Mesothelial cell of epicardium (in vitro differentiated cells): ENCODE data around the gene YOD1. TPM values are rescaled to one million over a fixed set of nuclear protein-coding genes. Genes with fewer than 3 reads are reported as not detected.

Experiments used
- DNase-seq, 2 experiments: peaks; one replicate each; pipeline ENCODE4 v3.0.0; 2021; ENCODE audit warnings: low spot score in 2 of 2; ENCODE audit not compliant: unreplicated experiment in 2 of 2
- H3K27ac Mint-ChIP-seq: 2 replicates; pipeline ENCODE4 v1.8.0; 2021; ENCODE audit warnings: mixed read lengths
- H3K27me3 Mint-ChIP-seq: 2 replicates; pipeline ENCODE4 v1.8.0; 2021; ENCODE audit warnings: low read depth, mixed read lengths
- H3K36me3 Mint-ChIP-seq: 2 replicates; pipeline ENCODE4 v1.8.0; 2021; ENCODE audit warnings: mixed read lengths
- H3K4me1 Mint-ChIP-seq: 2 replicates; pipeline ENCODE4 v1.8.0; 2021; ENCODE audit warnings: mixed read lengths
- H3K4me3 Mint-ChIP-seq: 2 replicates; pipeline ENCODE4 v1.8.0; 2021; ENCODE audit warnings: mild to moderate bottlenecking, moderate library complexity, mixed read lengths
- H3K9me3 Mint-ChIP-seq: 2 replicates; pipeline ENCODE4 v1.8.0; 2021; ENCODE audit warnings: mixed read lengths
- total RNA-seq: library from RNA; stranded (reverse); gene quantifications from 3 replicates; pipeline ENCODE4 v1.2.1, GENCODE V29; 2021
- TF ChIP-seq, protein P1 (sequence below): fragments of 200-600 bp; sonication (generic); IDR thresholded peaks from one replicate; pipeline ENCODE4 v1.5.0; 2021; ENCODE audit warnings: antibody characterized with exemption; ENCODE audit not compliant: unreplicated experiment

YOD1 gene
- total RNA-seq, 1 donor from 2014 or later: 10.3 TPM

DNA sequence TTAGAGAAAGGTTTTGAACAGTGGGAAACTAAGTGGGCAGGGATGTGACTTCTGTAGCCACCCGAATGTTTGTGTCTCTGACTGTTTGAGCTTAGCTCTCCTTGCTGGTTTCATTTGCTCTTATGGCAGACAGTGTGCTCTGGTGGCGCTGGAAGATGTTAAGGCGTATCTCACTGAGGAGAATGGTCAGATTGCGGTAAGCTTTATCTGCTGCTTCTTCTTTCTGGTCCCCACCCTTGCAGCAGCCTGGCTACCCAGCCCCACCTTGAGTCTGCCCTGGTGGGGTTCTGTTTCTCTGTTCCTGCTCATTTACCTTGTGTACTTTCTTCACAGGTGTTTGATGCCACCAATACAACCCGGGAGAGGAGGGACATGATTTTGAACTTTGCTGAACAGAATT lies 12.0 kb upstream of the YOD1 start:
- H3K27me3 Mint-ChIP-seq: no peaks in the 10 kb centered on the region
- TF ChIP-seq, protein P1, sequence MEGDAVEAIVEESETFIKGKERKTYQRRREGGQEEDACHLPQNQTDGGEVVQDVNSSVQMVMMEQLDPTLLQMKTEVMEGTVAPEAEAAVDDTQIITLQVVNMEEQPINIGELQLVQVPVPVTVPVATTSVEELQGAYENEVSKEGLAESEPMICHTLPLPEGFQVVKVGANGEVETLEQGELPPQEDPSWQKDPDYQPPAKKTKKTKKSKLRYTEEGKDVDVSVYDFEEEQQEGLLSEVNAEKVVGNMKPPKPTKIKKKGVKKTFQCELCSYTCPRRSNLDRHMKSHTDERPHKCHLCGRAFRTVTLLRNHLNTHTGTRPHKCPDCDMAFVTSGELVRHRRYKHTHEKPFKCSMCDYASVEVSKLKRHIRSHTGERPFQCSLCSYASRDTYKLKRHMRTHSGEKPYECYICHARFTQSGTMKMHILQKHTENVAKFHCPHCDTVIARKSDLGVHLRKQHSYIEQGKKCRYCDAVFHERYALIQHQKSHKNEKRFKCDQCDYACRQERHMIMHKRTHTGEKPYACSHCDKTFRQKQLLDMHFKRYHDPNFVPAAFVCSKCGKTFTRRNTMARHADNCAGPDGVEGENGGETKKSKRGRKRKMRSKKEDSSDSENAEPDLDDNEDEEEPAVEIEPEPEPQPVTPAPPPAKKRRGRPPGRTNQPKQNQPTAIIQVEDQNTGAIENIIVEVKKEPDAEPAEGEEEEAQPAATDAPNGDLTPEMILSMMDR: no peak

DNA sequence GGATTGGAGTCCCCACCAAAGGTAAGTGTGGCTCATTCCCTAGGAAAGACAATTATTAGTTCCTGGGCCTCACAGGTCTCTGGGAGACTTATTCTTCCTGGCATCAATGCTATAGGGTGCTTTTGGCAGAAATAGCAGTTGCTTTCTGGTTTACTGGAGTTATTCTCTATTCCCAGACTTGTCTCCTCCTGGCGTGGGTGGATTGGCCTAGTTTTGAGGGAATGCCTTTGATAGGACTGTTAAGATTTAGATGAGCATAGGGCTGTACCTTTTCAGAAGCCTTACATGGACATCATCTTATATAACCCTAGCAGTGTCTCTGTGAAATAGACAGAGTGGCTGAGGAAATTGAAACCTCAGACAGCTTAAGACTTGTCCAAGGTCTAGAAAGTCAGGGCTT lies 11.1 kb upstream of the YOD1 start:
- Mint-ChIP-seq H3K36me3 (peaks cover 25% of the 10 kb centered on the region), H3K27me3 (no peaks in the 10 kb centered on the region), H3K9me3 (no peaks in the 10 kb centered on the region), H3K4me1 (no peaks in the 10 kb centered on the region), H3K27ac (no peak overlapping the region), H3K4me3 (no peak overlapping the region)
- TF ChIP-seq, protein P1: no peak
- no peak for DNase-seq

More for the DNA sequence above, 12.0 kb upstream of the YOD1 start:
- peaks cover 28% of the 10 kb centered on the region for H3K36me3 Mint-ChIP-seq
- no peak overlapping the region for H3K27ac Mint-ChIP-seq
- DNase-seq: no peak
- H3K4me3 Mint-ChIP-seq: no peak overlapping the region
- H3K4me1 Mint-ChIP-seq: no peaks in the 10 kb centered on the region
- H3K9me3 Mint-ChIP-seq: no peaks in the 10 kb centered on the region

DNA sequence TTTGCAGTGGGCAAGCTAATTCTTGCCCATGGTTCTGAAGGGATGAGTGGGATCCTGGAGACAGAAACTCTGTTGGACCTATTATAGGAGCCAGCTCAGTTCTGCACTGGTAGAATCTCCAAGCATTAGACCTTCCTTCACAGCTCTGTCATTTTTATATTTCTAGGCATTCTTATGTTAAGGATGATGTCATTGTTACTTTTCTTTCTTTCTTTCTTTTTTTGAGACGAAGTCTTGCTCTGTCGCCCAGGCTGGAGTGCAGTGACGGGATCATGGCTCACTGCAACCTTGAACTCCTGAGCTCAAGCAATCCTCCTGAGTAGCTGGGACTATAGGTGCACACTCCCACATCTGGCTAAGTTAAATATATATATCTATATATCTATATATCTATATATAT lies 9.6 kb upstream of the YOD1 start:
- H3K4me1 Mint-ChIP-seq: no peaks in the 10 kb centered on the region
- H3K4me3 Mint-ChIP-seq: no peak overlapping the region
- H3K27ac Mint-ChIP-seq: no peak overlapping the region
- no peak for DNase-seq
- no peaks in the 10 kb centered on the region for H3K27me3 Mint-ChIP-seq
- H3K9me3 Mint-ChIP-seq: no peaks in the 10 kb centered on the region
- peaks cover 21% of the 10 kb centered on the region for H3K36me3 Mint-ChIP-seq
- TF ChIP-seq, protein P1: no peak

DNA sequence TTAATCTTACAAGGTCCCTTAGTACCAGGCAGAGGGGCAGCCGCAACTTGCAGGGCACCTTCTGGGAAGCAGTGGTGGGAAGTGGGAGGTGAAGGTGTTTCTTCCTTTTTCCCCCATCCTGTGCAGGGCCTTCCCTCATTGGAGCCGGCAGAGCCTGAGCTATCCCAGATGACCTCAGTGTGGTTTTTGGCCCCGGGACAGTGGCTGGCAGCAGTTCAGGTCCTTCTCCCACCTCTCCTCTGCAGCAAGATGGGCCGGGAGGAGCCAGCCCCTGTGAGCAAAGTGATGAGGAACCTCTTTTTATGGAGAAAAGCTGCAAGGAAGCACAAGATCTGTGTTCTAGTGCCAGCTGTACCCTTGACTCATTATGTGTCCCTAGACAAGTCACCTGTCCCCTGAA lies 8.9 kb upstream of the YOD1 start:
- H3K9me3 Mint-ChIP-seq: no peaks in the 10 kb centered on the region
- no peak for DNase-seq
- H3K4me3 Mint-ChIP-seq: no peak overlapping the region
- TF ChIP-seq, protein P1: no peak
- no peak overlapping the region for H3K27ac Mint-ChIP-seq
- H3K27me3 Mint-ChIP-seq: no peaks in the 10 kb centered on the region
- no peaks in the 10 kb centered on the region for H3K4me1 Mint-ChIP-seq
- H3K36me3 Mint-ChIP-seq: peaks cover 17% of the 10 kb centered on the region

DNA sequence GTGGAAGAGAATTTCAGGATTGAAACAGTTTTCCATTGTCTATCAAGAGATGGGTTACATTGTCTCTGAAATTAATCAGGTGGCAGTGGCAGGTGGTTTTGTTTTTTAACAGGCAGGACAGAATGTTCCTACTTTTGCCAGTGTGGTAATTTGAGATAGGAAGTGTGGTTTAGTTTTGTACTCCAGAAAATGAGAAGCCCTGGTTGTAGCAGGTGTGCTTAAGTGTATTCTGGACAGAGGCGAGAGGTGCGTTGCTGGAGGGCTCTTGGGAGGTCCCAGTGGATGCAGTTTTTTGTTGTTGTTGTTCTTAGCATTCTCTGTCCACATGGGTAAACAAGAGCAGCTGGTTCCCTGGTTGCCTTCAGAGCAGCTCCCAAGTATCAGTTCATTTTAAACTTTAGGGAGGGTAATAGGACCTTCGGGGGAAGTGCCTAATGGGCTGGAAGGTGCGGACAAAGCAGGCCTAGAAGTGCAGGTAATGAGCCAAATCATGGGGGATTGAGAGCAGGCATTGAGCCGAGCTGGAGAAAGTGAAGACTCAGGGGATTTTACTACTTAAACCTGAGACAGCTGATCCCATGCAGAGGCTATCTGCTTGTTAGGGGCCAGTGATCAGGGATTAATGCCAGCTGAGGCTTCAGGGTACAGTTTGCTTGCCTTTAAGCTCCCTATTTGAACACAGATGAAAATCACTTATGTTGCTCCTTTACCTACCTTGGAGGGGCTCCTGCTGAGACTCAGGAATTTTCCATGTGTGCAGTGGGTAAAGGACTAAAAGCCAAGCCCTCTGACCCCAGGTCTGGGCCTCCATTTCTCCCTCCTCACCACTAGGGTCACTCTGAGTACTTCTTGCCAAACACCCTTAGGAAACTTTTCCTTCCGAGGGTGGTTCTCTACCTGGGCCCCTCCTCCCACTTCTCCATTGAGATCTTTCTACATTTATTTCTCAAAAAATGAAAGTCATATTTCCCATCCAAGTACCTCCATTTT lies 8.2 kb upstream of the YOD1 start:
- no peaks in the 10 kb centered on the region for H3K4me1 Mint-ChIP-seq
- H3K27ac Mint-ChIP-seq: no peak overlapping the region
- H3K36me3 Mint-ChIP-seq: peaks cover 16% of the 10 kb centered on the region
- no peak overlapping the region for H3K4me3 Mint-ChIP-seq
- no peaks in the 10 kb centered on the region for H3K27me3 Mint-ChIP-seq
- no peak for DNase-seq
- TF ChIP-seq, protein P1: no peak
- H3K9me3 Mint-ChIP-seq: no peaks in the 10 kb centered on the region
